Mesendoderm (in vitro differentiated cells): Measurements from ENCODE around the gene PHF24.

Source experiments
- DNase-seq: peaks from one replicate; pipeline ENCODE4 v3.0.0; 2013
- H2AK5ac ChIP-seq: 2 replicates; pipeline ENCODE4 v1.6.1; 2013; ENCODE audit warnings: low read length, inconsistent platforms
- H2BK120ac ChIP-seq: 2 replicates; pipeline ENCODE4 v1.6.1; 2013; ENCODE audit warnings: low read depth, mild to moderate bottlenecking, low read length, moderate library complexity, mixed read lengths
- H2BK15ac ChIP-seq: replicated peaks from 2 replicates; pipeline ENCODE4 v1.6.1; 2013; ENCODE audit warnings: low read depth, mild to moderate bottlenecking, moderate library complexity
- H2BK5ac ChIP-seq: 2 replicates; pipeline ENCODE4 v1.6.1; 2013; ENCODE audit warnings: low read length, inconsistent platforms
- H3K18ac ChIP-seq: 2 replicates; pipeline ENCODE4 v1.6.1; 2013; ENCODE audit warnings: mild to moderate bottlenecking, low read length, mixed read lengths
- H3K23ac ChIP-seq: one replicate; pipeline ENCODE4 v1.6.1; 2013; ENCODE audit warnings: low read length
- H3K27ac ChIP-seq: 2 replicates; pipeline ENCODE4 v1.5.1; 2013; ENCODE audit warnings: low read depth, mild to moderate bottlenecking, inconsistent platforms, low read length, moderate library complexity
- H3K27me3 ChIP-seq: 2 replicates; pipeline ENCODE4 v1.6.1; 2013; ENCODE audit warnings: low read length, control low read depth, mild to moderate bottlenecking, inconsistent platforms; ENCODE audit not compliant: insufficient read depth, poor library complexity
- H3K36me3 ChIP-seq: 2 replicates; pipeline ENCODE4 v1.6.1; 2013; ENCODE audit warnings: low read length, inconsistent platforms; ENCODE audit not compliant: control insufficient read depth, insufficient read depth
- H3K4ac ChIP-seq: one replicate; pipeline ENCODE4 v1.6.1; 2013; ENCODE audit warnings: low read depth, mild to moderate bottlenecking, low read length, moderate library complexity
- H3K4me1 ChIP-seq: 2 replicates; pipeline ENCODE4 v1.6.1; 2013; ENCODE audit warnings: low read depth, low read length, inconsistent platforms; ENCODE audit not compliant: control insufficient read depth
- H3K4me2 ChIP-seq: 2 replicates; pipeline ENCODE4 v1.6.1; 2013; ENCODE audit warnings: low read length
- H3K4me3 ChIP-seq: 2 replicates; pipeline ENCODE4 v1.5.1; 2013; ENCODE audit warnings: mild to moderate bottlenecking, low read length
- H3K56ac ChIP-seq: one replicate; pipeline ENCODE4 v1.6.1; 2013; ENCODE audit warnings: low read length
- H3K79me1 ChIP-seq: 2 replicates; pipeline ENCODE4 v1.6.1; 2013; ENCODE audit warnings: low read length, inconsistent platforms
- H3K79me2 ChIP-seq: 2 replicates; pipeline ENCODE4 v1.6.1; 2013; ENCODE audit warnings: mild to moderate bottlenecking, low read length; ENCODE audit not compliant: control insufficient read depth, insufficient read depth
- H3K9ac ChIP-seq: 2 replicates; pipeline ENCODE4 v1.6.1; 2013; ENCODE audit warnings: low read length, inconsistent platforms
- H4K5ac ChIP-seq: one replicate; pipeline ENCODE4 v1.6.1; 2013; ENCODE audit warnings: low read length
- H4K8ac ChIP-seq: one replicate; pipeline ENCODE4 v1.6.1; 2013; ENCODE audit warnings: low read depth, mild to moderate bottlenecking, control low read depth, low read length, moderate library complexity
- WGBS: extraction: QIAGEN DNeasy Blood & Tissue Kit; methylation state at CpG from one replicate; pipeline ENCODE4 v1.1.7; 2013; ENCODE audit warnings: low lambda C conversion rate, missing lambda C conversion rate; ENCODE audit not compliant: insufficient coverage; ENCODE audit errors: extremely low coverage; 5-methylcytosine and 5-hydroxymethylcytosine counted together

The PHF24 gene

DNA sequence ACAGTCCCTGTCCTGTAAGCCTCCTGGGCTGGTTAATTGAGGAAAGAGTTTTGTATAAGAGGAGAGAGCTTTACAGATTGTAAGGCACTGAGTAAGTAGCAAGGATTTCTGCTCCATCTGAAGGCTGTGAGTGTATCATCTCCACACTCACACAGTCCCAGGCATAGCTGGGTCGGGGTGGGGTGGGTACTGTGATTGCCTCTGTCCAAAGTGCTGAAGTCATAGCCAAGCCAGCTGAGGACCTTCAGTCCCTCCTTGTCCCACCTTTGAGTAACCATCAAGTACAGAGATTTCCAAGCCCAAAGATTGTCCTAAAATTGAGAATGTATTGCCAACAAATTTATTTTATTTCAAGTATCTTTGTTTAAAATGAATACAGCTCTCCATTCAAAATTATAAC, 26.0 kb downstream of the PHF24 start:
- Histone ChIP-seq H3K4me3 (no peak overlapping the region), H2BK15ac (no peak overlapping the region), H2BK5ac (no peak overlapping the region), H3K4me2 (no peak overlapping the region), H3K18ac (no peak overlapping the region), H3K27ac (no peak overlapping the region), H3K4me1 (no peaks in the 10 kb centered on the region), H3K27me3 (no peaks in the 10 kb centered on the region), H2BK120ac (no peak overlapping the region), H3K56ac (no peak overlapping the region), H2AK5ac (no peak overlapping the region), H3K79me2 (no peaks in the 10 kb centered on the region), H3K23ac (no peak overlapping the region), H3K9ac (no peak overlapping the region), H3K4ac (no peak overlapping the region), H4K5ac (no peak overlapping the region), H3K36me3 (no peaks in the 10 kb centered on the region), H4K8ac (no peak overlapping the region), H3K79me1 (no peaks in the 10 kb centered on the region)
- peak; percentile 70 for DNase-seq
- no CpG with 5 or more reads among the region's 1 CpG for WGBS

GRCh38 chr9:34985311-34985899, 27.3 kb downstream of the PHF24 start:
- H3K36me3 ChIP-seq: no peaks in the 10 kb centered on the region
- H2AK5ac ChIP-seq: no peak overlapping the region
- no peak overlapping the region for H2BK5ac ChIP-seq
- no peaks in the 10 kb centered on the region for H3K79me2 ChIP-seq
- no peak overlapping the region for H2BK15ac ChIP-seq
- H4K5ac ChIP-seq: no peak overlapping the region
- no peak overlapping the region for H3K23ac ChIP-seq
- no peak overlapping the region for H3K4me2 ChIP-seq
- no peak overlapping the region for H3K4ac ChIP-seq
- no peaks in the 10 kb centered on the region for H3K4me1 ChIP-seq
- H3K56ac ChIP-seq: no peak overlapping the region
- no peak overlapping the region for H3K18ac ChIP-seq
- no peak overlapping the region for H4K8ac ChIP-seq
- H3K27me3 ChIP-seq: no peaks in the 10 kb centered on the region
- DNase-seq: peak; percentile 80
- no peak overlapping the region for H3K27ac ChIP-seq
- no CpG with 5 or more reads among the region's 7 CpGs for WGBS
- H3K4me3 ChIP-seq: no peak overlapping the region
- no peaks in the 10 kb centered on the region for H3K79me1 ChIP-seq
- no peak overlapping the region for H2BK120ac ChIP-seq
- no peak overlapping the region for H3K9ac ChIP-seq

DNA sequence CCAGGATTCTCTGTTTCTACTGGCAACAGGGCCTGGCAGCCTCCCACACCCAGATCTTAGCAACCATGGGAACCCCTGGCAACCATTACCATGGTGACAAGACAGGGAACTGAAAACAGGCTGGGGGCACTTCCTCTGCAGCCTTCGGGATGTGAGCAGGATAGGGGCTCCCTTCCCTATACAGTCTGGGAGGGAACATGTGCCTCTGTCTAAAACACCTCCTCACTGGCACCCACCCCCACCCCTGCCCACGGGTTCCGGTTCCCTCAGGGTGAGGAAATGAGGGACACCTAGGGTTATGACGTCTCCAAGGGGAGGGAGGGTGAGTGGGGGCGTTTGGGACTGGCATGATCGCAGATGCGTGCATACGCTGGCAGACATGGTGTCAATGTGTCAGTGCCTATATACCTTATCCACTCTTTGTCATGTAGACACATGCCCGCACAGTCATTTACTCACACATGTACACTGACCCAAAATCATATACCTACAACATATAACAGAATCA, 28.5 kb downstream of the PHF24 start:
- Histone ChIP-seq H2AK5ac (no peak overlapping the region), H2BK15ac (no peak overlapping the region), H3K9ac (no peak overlapping the region), H3K27ac (no peak overlapping the region), H3K27me3 (no peaks in the 10 kb centered on the region), H2BK5ac (no peak overlapping the region), H4K8ac (no peak overlapping the region), H3K4ac (no peak overlapping the region), H2BK120ac (no peak overlapping the region), H3K4me3 (no peak overlapping the region), H3K79me2 (no peaks in the 10 kb centered on the region), H3K4me1 (peaks cover 6% of the 10 kb centered on the region), H3K23ac (no peak overlapping the region), H3K79me1 (no peaks in the 10 kb centered on the region), H3K36me3 (no peaks in the 10 kb centered on the region), H3K56ac (no peak overlapping the region), H4K5ac (no peak overlapping the region), H3K4me2 (no peak overlapping the region), H3K18ac (no peak overlapping the region)
- peak; percentile 88 for DNase-seq
- WGBS: no CpG with 5 or more reads among the region's 9 CpGs

DNA sequence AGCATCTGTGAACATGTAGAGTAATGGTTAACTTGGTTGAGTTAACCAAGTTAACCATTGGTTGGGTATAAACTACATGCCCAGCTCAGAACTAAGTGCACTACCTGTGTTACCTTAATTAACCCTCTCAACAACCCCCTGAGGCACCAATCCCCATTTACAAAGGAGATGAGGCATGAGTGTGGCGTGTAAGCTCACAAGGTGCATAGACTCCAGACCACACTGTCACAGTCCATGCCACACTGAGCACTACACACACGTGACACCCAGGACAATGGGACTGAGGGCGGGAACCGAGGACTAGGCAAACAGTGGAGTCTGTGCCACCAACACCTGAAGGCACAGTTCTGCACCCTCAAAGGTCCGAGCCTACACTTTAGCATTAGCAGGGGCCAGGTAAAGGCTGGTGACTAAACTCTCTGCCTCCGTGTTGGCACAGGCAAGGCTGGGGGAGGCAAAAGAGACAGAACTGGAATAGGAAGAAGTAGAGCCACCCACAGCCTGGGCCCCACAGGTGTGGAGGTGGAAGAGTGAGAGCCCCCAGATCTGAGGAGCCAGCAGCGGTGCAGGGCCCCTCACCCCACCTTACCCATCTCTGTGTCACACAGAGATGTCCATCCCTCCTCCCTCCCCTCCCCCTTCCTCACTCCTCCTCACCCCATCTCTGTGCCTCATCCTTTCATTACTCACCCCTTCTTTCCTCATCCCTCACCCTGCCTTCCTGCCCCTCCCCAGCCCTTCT, 29.2 kb downstream of the PHF24 start:
- Histone ChIP-seq H3K27me3 (no peaks in the 10 kb centered on the region), H2BK5ac (no peak overlapping the region), H3K36me3 (no peaks in the 10 kb centered on the region), H4K8ac (no peak overlapping the region), H3K18ac (no peak overlapping the region), H3K4ac (no peak overlapping the region), H3K9ac (no peak overlapping the region), H3K79me2 (no peaks in the 10 kb centered on the region), H2BK120ac (no peak overlapping the region), H2AK5ac (no peak overlapping the region), H2BK15ac (no peak overlapping the region), H3K4me1 (peaks cover 11% of the 10 kb centered on the region), H3K4me2 (no peak overlapping the region), H3K23ac (no peak overlapping the region), H4K5ac (no peak overlapping the region), H3K4me3 (no peak overlapping the region), H3K56ac (no peak overlapping the region), H3K79me1 (no peaks in the 10 kb centered on the region), H3K27ac (no peak overlapping the region)
- no CpG with 5 or more reads among the region's 7 CpGs for WGBS
- DNase-seq: no peak

DNA sequence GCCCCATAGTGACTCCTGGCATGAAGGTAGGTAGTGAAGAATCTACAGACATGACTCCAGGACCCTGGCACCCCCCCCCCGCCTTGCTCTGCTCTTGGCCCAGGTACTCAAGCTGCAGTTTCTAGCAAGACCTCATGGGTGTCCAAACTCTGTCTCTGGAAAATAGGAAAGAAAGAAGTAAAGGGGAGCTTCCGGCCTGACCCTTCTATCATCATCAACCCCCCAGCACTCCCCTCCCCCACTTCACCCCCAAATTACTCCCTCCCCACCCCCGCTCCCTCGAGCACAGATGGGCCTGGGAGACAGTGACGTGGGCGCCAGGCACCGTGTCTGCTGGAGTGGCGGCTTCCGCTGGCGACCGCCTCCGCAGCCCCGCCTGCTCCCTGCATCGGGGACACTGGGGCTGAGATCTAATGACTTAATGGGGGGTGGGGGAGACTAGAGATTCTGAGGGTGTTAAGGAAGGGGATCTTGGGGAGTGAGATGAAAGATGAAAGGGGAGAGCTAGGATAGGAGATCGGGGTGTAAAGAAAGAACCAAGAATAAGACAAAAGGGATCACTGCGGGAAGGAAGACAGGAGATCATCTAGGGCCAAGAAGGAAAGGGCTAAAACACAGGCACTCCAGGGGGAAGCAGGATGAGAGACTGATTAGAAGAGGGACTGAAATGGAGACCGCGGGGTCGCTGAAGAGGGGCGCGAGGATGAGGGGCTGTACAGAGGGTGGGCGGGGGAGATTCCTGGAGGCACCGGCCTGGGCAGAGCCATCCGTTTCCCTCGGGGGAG, 30.3 kb downstream of the PHF24 start:
- Histone ChIP-seq H3K36me3 (no peaks in the 10 kb centered on the region), H2BK15ac (peak overlapping the region; percentile 10), H3K9ac (peak overlapping the region; percentile 86), H3K79me2 (no peaks in the 10 kb centered on the region), H4K5ac (no peak overlapping the region), H3K27me3 (no peaks in the 10 kb centered on the region), H3K27ac (peak overlapping the region; percentile 77), H2BK120ac (peak overlapping the region; percentile 48), H2BK5ac (peak overlapping the region; percentile 24), H2AK5ac (no peak overlapping the region), H3K4ac (peak overlapping the region; percentile 58), H3K4me3 (peak overlapping the region; percentile 63), H3K4me2 (peak overlapping the region; percentile 86), H3K23ac (no peak overlapping the region), H3K4me1 (peaks cover 14% of the 10 kb centered on the region), H3K56ac (peak overlapping the region; percentile 94), H3K18ac (peak overlapping the region; percentile 75), H3K79me1 (no peaks in the 10 kb centered on the region), H4K8ac (no peak overlapping the region)
- peak; percentile 53 for DNase-seq
- WGBS: no CpG with 5 or more reads among the region's 25 CpGs
